Inflammatory macrophage treated with lipopolysaccharide for 1 hour (primary cell): ENCODE measurements around the gene ZNF774.

ENCODE experiments used
- DNase-seq, 2 donors: peaks; one replicate each; pipeline ENCODE4 v3.0.0-alpha.2; 2020 to 2022

Gene ZNF774

DNA sequence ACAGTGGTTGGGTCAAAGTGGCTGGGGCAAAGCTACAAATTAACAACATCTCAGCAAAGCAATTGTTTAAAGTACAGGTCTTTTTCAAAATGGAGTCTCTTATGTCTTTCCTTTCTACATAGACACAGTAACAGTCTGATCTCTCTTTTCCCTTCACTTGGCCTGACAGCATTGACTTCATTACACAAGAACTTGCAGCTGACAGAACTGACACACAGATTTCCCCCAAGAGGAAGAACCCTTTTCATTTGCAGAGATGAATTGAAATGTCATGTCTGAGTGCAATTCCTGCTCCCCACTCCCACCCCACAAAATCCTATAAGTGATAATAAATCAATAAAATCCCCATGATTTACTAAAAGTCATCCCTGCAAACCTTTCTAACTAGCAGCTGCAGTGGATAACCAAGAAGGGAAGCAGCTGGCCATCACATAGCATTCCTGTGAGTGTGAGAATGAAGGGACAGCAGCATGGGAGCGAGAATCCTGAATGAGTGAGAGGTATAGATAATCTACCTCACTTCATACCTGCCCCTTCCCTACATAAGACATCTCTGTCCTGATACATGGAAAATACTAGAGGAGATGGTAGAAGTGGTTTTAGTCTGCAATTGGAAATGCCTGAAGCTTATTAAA, 4.5 kb upstream of the ZNF774 start:
- peak; percentile 35 to 63 for DNase-seq

DNA sequence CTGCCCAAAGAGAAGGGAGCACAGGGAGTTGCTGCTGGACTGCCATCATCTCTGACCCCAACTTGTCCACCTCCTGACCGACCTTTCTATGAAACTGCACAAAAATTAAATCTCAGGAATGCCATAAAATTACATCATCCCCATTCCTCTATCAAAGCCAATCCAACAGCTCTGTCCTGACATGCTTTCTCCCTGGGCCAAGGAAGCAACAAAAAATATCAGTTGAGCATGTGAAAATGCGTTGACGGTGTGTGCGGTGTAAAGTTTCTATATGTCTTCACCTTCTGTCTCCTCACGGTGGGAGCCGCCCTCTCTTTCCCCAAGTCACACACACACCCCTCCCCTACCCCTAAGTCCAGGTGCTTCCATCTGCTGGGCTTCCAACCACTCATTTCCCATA, 3.6 kb upstream of the ZNF774 start:
- no peak for DNase-seq

DNA sequence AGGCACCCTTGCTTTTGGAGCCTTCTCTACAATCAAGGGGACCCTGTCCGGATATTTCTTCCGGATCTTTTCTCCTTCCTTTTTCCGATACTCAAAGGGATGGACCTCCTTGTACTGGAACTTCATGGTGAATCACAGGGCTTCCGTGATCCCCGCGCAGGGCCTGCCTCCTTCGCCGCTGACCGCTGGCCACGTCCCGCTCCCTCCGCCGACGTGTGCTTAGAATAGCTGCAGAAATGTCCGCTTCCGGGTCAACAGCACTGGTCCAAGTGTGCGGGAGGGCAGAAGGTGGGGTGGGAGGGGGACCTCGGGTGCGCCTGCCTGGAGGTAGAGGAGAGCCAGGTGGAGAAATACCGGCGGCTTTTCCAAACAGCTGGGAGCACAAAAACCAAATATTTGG, 3.0 kb upstream of the ZNF774 start:
- DNase-seq: no peak

DNA sequence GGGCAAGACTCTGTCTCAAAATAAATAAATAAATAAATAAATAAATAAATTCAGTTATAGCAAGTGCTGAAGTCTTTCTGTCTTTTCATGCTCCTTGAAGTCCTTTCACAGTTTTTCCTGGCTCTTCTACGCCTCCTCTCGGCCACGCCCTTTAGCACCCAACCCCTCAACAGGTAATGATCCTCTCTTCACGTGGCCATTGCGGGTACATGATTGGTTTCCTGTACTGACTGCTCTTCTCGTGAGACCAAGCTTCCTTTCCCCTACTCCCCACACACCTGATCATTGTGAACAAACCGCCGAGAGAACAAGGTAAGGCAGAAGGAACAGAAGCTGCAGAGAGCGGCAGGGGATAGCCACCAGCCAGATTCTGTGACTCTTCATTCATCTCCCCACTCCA, 2.3 kb upstream of the ZNF774 start:
- no peak for DNase-seq

DNA sequence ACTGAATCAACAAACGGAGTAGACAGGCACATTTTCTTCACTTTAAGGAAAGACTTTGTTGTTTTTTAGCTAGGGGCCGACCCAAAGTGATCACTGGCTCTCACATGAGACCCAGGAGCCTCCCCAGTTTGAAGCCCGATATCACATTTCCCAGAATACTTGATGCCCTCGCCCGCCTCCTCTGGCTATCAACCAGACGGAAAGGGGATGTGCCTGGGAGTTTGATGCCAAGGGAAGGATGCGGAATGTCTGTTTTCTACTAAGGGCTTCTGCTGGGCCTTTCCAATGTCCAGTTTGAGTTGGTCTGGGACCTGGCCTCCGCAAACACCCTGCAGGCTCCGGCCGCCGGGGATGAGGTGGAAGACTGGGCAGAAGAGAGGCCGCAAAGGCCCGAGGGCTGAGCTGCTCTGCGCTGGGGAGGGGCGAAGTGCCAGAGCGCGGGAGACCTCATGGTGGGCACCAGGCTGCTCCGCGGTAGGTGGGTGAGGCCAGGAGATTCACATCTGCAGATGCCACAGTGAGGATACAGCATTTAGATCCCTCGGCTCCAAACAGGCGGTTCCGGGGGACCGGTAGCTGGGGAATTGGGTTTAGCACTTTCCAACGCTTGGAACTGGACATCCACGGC, 491 bp upstream of the ZNF774 start:
- DNase-seq: no peak

DNA sequence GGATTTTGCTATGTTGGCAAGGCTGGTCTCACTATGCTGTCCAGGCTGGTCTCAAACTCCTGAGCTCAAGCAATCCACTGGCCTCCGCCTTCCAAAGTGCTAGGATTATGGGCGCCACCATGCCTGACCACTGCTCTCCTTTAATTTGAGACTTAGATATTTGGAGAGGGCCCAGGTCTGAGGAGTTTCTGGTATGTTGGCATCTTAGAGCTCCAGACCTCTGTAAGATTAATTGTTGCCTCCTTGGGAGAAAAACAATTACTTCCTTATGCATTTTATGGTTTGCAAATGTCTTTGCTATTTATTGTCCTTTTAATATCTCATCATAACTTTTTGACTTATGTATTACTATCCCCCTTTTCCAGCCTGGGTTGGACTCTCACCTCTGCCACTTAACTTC, 2.9 kb downstream of the ZNF774 start:
- no peak for DNase-seq

DNA sequence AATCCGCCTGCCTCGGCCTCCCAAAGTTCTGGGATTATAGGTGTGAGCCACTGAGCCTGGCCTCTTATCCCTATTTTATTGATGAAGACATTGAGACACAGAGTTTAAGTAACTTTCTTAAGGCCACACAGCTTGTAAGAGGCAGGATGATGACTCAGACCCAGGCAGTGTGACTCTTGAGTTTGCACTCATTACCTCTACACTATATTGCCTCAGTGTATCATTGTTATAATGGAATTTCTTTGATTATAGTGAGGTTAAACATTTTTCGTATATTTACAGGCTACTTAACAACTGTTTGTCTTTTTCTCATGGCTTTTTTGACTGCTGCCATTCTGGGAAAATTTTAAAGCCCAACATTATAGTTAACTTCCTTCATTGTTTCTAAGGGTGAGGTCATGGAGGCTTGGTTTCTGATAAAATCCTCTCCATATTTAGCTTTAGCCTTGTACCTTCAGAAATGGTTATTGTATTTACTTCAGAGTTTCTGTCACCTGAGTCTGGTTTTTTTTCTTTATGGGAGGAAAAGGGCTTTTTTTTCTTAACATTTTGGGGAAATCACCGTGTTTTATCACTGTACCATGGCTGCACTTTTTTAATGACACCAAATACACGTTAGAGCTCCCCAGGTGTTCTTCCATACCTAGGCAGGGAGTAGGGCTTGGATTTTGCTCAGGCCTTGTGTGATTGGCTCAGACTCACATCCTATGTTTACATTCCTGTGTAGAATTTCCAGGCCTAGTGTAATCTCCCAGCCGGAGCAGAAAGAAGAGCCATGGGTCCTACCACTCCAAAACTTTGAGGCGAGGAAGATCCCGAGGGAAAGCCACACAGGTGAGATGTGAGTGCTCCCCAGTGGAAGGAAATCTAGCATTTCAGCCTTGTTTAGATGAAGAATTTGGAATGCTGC, 6.3 kb downstream of the ZNF774 start:
- peak; percentile 44 to 69 for DNase-seq

DNA sequence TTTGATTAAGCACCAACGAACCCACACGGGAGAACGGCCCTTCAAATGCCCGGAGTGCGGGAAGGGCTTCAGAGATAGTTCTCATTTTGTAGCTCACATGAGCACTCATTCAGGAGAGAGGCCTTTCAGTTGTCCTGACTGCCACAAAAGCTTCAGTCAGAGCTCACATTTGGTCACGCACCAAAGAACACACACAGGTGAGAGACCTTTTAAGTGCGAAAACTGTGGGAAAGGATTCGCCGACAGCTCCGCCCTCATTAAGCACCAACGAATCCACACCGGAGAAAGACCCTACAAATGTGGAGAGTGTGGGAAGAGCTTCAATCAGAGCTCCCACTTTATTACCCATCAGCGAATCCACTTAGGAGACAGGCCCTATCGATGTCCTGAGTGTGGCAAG, 8.7 kb downstream of the ZNF774 start:
- DNase-seq: no peak

DNA sequence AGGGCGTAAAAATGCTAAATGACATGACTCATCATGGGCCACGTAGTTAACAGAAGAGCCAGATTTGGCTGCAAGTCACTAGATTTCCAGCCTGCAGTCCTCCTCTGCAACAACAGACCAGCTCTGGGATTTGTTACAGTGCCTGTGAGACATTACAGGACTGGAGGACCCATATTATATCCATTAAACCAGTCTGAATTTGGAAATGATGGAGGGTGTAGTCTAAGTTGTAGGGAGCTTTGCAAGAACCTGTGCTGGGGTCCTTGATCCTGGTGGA, 10.8 kb downstream of the ZNF774 start:
- peak in 1 of 2 donors; percentile 33 for DNase-seq

DNA sequence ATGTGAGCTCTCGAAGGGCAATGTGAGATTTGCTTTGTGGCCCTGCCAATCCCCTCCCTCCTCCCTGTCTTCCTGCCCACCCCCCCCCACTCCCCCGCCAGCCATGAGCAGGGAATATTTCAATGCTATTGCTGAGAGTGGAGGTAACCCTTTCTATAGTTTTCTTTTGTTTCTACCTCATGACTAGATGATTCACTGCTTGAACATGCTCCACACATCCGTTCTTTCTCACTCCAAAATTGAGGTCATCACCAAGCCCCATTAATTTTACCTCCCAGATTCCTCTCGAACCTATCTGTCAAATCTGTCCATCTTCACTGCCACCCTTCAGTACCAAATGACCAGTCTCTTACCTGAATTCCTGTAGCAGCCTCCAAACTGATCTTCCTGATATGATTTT, 12.2 kb downstream of the ZNF774 start:
- no peak for DNase-seq

DNA sequence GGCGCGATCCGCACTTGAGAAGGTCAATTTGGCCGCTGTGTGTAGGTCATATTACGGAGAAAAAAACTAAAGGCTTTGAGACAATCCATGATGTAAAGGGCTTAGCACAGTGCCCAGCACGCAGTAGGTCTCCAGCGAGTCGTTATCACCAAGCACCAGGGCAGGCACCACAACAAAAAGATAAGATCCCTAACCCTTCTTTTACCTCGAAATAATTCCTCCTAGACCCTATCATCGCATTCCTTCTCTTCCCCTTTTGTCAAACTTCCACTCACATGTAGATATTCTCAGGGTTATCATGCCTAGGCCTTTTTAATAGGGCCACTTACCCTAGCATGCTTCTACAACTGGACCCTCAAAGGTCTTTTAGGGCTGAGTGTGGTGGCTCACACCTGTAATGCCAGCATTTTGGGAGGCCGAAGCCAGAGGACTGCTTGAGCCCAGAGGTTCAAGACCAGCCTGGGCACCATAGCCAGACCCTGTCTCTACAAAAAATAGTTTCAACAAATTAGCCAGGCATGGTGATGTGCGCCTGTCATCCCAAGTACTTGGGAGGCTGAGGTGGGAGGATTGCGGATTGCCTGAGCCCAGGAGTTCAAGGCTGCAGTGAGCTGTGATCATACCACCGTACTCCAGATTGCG, 13.5 kb downstream of the ZNF774 start:
- no peak for DNase-seq

DNA sequence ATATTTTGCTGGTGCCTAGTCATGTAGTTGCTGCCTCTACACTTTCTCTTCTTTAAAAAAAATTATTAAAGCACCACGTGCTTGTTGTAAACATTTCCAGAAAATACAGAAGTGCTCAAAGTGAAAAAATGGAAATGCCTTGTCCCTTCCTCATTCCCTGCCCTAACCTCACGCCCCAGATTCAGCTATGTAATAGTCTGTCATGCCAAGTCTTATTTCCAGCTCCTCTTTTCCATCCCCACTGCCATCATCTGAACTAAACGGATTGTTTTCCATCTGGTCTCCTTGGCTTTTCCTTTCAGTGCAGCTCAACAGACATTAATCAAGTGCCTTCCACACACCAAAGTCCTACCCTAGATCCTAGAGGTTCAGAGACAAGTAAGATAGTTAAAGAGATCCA, 15.5 kb downstream of the ZNF774 start:
- peak; percentile 74 to 84 for DNase-seq

DNA sequence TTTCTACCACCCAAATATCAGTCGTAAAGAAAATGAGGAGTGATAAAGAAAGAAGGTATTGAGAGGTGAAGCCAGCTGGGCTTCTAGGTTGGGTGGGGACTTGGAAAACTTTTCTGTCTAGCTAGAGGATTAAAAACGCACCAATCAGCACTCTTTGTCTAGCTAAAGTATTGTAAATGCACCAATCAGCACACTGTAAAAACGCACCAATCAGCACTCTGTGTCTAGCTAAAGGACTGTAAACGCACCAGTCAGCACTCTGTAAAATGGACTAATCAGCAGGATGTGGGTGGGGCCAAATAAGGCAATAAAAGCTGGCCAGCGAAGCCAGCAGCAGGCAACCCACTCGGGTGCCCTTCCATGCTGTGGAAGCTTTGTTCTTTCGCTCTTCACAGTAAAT, 23.0 kb downstream of the ZNF774 start:
- no peak for DNase-seq

DNA sequence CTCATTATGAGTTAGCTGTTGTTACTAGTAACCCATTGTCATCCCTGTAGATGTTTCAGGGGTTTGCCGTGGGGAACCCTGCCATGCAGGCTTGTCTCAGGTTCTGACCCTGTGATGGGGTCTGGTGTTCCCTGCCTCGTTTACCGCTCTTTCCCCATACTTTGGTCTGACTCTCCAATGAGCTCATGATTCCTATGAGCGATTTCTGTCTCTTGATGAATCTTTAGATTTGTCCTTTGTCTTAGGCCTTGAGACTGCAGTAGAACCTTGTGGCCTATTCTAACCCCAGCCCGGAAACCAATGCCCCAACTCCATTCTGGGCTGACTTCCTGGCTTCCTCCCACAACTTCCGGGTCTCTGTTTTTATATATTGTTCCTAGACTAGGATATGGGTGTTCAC, 24.7 kb downstream of the ZNF774 start:
- DNase-seq: peak in 1 of 2 donors; percentile 34

DNA sequence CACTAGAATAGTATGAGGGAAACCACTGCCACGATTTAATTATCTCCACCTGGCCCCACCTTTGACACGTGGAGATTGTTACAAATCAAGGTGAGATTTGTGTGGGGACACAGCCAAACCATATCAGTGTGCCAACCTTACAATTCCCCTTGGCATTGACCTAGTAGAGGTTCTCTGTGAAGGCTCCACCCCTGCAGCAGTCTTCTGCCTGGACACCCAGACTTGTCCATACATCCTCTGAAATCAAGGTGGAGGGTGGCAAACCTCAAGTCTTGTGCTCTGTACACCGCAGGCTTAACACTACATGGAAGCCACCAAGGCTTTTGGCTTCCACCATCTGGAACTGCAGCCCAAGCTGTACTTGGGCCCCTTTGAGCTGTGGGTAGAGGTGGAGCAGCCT, 27.2 kb downstream of the ZNF774 start:
- DNase-seq: no peak

DNA sequence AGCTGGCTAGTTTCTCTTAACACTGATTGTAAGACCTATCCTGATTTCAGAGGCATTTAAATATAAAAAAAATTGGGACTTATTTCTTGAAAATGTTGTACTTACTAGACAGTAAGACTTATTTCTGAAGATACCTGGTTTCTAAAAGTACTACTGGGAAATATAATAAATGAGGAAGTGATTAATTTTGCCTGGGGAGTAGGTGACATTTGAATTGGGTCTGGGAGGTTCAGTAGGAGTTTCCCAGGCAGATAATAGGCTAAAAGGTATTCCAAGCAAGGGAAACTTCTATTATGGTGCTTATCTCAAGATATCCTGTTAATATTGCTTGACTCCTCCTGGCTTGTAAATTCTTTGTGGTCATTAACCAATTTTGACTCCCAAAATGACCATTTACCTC, 29.4 kb downstream of the ZNF774 start:
- DNase-seq: no peak

DNA sequence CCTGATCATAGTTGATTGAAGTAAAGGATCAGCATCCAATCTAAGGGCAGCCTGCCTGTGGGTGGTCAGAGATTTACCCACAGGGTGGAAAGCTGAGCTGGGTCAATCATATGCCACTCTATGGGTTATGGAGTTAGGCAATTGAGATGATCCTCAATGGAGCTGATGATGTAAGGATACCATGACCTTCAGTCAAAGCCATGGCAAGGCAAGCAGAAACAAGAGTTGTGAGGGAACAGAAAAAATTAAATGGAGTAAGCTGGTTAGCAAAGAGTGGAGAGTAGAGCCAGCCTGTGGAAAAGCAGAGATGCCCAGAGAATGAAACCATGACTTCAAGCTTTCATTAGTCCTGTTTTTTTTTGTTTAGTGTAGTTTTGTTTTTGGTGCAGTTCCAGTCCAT, 30.2 kb downstream of the ZNF774 start:
- DNase-seq: peak; percentile 43 to 82

DNA sequence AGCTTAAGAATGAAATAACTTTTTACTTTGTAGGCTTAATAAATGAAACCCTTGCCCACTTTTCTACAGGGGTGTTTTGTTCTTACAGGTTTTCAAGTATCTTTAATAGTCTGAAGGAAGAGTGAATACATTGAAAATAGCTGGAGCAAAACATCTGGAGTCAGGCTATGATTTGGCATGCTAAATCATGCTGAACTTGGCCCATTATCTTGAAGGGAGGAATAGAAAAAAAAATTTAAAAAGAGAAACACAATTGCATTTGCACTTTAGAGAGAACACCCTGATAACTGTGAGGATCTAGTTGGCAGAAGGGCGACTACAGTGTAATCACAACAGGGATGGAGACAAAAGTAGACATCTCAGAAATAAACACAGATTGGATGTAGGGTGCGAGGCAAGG, 34.1 kb downstream of the ZNF774 start:
- DNase-seq: no peak

DNA sequence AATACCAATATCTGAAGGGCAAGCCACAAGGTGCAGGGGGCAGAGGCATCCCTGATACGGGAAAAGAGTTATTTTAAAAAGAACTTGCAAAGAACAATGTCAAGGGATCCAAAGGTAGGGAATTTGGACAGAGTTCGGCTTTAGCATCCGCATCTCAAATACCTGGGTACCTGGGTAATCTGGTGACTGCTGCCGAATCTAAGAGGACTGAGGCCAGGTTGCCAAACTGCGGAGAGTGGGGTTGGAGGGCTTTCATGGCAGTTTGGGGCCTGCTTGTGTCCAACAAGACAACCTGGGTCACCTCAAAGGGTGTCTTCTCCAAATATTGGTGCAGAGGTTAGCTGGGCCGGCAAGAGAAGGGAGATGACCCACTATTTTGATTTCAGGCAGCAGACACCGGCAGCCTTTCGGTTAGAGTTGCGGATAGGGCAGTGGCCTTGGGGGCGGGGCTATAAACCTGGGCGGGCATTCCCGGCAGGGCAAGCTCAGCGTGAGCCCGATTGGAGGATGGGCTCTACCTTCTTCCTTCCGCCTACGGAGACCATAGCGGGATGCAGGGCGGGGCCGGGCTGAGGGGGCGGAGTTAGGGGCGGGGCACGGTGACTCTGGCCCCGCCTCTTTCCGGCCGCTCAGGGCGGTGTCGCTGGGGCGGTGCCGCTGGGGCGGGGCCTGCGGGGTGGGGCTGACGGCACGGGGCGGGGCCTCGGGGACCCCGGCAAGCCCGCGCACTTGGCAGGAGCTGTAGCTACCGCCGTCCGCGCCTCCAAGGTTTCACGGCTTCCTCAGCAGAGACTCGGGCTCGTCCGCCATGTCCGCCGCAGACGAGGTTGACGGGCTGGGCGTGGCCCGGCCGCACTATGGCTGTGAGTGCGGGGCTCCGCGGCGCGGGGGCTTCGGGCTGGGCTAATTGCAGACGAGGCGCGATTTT, 35.7 kb downstream of the ZNF774 start, which contains the start of gene IQGAP1:
TSS of gene IQGAP1 (plus strand) at position 709 of the 928 bp plus-strand sequence. CDS start at position 809, 100 bp downstream.
- peak; percentile 95 to 98 for DNase-seq

DNA sequence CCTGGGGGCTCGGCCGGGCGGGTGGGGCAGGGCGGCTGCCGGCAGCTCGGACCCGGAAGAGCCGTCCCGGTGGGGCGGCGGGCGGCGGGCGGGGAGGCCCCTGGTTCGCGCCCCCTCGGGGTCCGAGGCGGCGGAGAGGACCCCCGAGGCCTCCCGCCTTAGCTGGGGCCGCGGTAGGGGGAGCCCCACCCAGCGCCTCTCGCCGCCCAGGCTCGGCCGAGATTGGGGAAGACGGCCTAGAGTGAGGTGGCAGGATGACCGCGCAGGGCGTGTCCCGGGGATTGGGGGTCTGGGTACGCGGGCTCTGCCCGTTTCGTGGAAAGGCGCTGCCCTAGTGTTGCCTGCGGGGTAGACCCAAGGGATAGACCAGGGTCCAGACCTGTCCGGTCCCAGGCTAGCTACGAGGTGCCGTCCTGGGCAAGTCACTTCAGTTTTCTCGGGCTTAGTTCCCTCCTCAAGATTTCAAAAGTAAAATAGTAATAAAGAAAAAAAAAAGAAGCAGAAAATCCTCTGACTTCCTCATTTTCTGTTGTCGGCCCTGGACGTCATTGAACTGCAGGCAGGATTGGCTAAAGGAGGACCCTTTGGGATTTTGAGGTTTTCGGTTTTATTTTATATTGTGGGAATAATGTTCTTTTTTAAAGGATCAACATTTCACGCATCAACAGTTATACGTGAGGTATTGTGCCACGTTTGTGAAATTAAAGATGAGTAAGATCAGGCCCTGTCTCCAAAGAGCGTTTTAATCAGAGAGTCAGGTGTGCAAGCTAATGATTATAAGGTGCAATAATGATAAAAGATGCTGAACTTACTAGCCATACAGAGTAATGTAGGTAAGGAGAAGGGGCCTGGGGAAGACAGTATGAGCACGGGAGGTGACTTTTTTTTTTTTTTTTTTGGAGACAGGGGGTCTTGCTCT, 36.6 kb downstream of the ZNF774 start:
- peak; percentile 79 to 80 for DNase-seq

DNA sequence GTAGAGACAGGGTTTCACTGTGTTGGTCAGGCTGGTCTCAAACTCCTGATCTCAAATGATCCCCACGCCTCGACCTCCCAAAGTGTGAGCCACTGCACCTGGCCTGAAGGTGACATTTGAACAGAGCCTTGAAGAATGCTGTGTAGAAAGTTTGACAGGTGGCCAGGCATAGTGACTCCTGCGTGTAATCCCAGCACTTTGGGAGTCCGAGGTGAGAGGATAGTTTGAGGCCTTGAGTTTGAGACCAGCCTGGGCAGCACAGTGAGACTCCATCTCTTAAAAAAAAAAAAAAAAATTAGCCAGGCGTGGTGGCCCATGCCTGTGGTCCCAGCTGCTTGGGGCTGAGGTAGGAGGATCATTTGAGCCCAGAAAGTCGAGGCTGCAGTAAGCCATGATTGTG, 37.4 kb downstream of the ZNF774 start:
- DNase-seq: no peak
